K562 (cell line): ENCODE results near the gene VAC14. TPM values are rescaled to one million over a fixed set of nuclear protein-coding genes. Genes with fewer than 3 reads are reported as not detected.

ENCODE experiments used
- ATAC-seq: fragments of 200-7000 bp; cut with Tn5 transposase; 3 replicates; pipeline ENCODE4 v1.9.1; 2020; ENCODE audit warnings: moderate library complexity
- BruUV-seq: library from RNA; stranded (reverse); fragments of 400-500 nt; replicated peaks from 2 replicates; lab custom pipeline; 2021; lab: Mats Ljungman, UMichigan
- CTCF ChIA-PET: fragments of 300-600 bp; formaldehyde crosslinking; extraction: SDS; loops from one replicate; lab custom pipeline; 2021; ENCODE audit warnings: low intra/inter-chr PET ratio; lab: Yijun Ruan, JAX
- POLR2A ChIA-PET: fragments of 300-600, 350-650 bp; sonication (Branson Sonifier 250); formaldehyde crosslinking; extraction: SDS; loops from one replicate; lab custom pipeline; 2021; ENCODE audit warnings: antibody characterized with exemption, inconsistent platforms; lab: Yijun Ruan, JAX
- DNase-seq, 4 experiments: peaks; one replicate each; pipeline versions ENCODE4 v3.0.0 to v3.0.0-alpha.2; 2011 to 2018; ENCODE audit warnings: low spot score in 3 of 4, mixed read lengths in 3 of 4; ENCODE audit errors: extremely low read depth in 1 of 4
- FAIRE-seq: peaks from 2 replicates; lab custom pipeline; 2011; peaks lifted over from hg19 to GRCh38; lab: Jason Lieb, UNC
- H2AFZ ChIP-seq: 2 replicates; pipeline ENCODE4 v1.6.0; 2011; ENCODE audit warnings: low read depth, low read length, control low read depth, inconsistent platforms
- H3K27ac ChIP-seq: fragments of 200-600 bp; 3 replicates; pipeline ENCODE4 v1.8.0; 2011; ENCODE audit warnings: low read depth, mild to moderate bottlenecking, control low read depth, inconsistent platforms, low read length, moderate library complexity, mixed read lengths; ENCODE audit errors: extremely low read depth
- H3K27me3 ChIP-seq, 2 experiments: fragments of 300-600 bp in 1 of 2; 2 replicates in 1 of 2; 3 replicates in 1 of 2; pipeline versions ENCODE4 v1.6.0 to v1.8.0; 2011; ENCODE audit warnings: inconsistent platforms in 2 of 2, low read length in 2 of 2, mild to moderate bottlenecking in 1 of 2, mixed read lengths in 1 of 2, moderate library complexity in 1 of 2; ENCODE audit not compliant: control insufficient read depth in 2 of 2, insufficient read depth in 2 of 2
- H3K36me3 ChIP-seq: fragments of 300-600 bp; 3 replicates; pipeline ENCODE4 v1.8.0; 2011; ENCODE audit warnings: mild to moderate bottlenecking, low read length, inconsistent platforms; ENCODE audit not compliant: control insufficient read depth, insufficient read depth
- H3K4me1 ChIP-seq, 2 experiments: fragments of 200-600 bp in 1 of 2; replicated peaks in 1 of 2; 2 replicates in 1 of 2; 3 replicates in 1 of 2; pipeline versions ENCODE4 v1.5.1 to v1.8.0; 2011; ENCODE audit warnings: inconsistent platforms in 2 of 2, low read length in 2 of 2, mild to moderate bottlenecking in 1 of 2, mixed read lengths in 1 of 2, moderate library complexity in 1 of 2; ENCODE audit not compliant: control insufficient read depth in 2 of 2, insufficient read depth in 2 of 2
- H3K4me2 ChIP-seq: 2 replicates; pipeline ENCODE4 v1.6.1; 2011; ENCODE audit warnings: low read length, control low read depth, inconsistent platforms, mixed read lengths; ENCODE audit not compliant: insufficient read depth
- H3K4me3 ChIP-seq: fragments of 200-600 bp; sonication (generic), shearing (Covaris generic); 2 replicates; pipeline ENCODE4 v1.5.1; 2016; ENCODE audit warnings: control low read depth, inconsistent platforms
- H3K79me2 ChIP-seq: fragments of 200-600 bp; 3 replicates; pipeline ENCODE4 v1.8.0; 2011; ENCODE audit warnings: low read length, inconsistent platforms; ENCODE audit not compliant: control insufficient read depth, insufficient read depth
- H3K9ac ChIP-seq, 2 experiments: 2 replicates each; pipeline versions ENCODE4 v1.6.0 to v1.6.1; 2011; ENCODE audit warnings: low read depth in 2 of 2, low read length in 2 of 2, control low read depth in 1 of 2, inconsistent platforms in 1 of 2, mild to moderate bottlenecking in 1 of 2, mixed read lengths in 1 of 2; ENCODE audit not compliant: insufficient read depth in 1 of 2
- H3K9me1 ChIP-seq: one replicate; pipeline ENCODE4 v1.6.0; 2011; ENCODE audit warnings: inconsistent platforms, mild to moderate bottlenecking, low read length, moderate library complexity; ENCODE audit not compliant: control insufficient read depth, insufficient read depth
- H3K9me3 ChIP-seq: replicated peaks from 2 replicates; pipeline ENCODE4 v1.5.1; 2011; ENCODE audit warnings: low read depth, low read length, inconsistent platforms; ENCODE audit not compliant: control insufficient read depth, insufficient read depth
- H4K20me1 ChIP-seq: replicated peaks from 2 replicates; pipeline ENCODE4 v1.6.1; 2011; ENCODE audit warnings: low read length, inconsistent platforms, mixed read lengths; ENCODE audit not compliant: control insufficient read depth, insufficient read depth
- BACH1 ChIP-seq: fragments of 200-800 bp; sonication (Bioruptor generic); IDR thresholded peaks from 2 replicates; pipeline ENCODE4 v1.6.1; 2016; ENCODE audit warnings: missing genetic modification characterization, missing compliant biosample characterization
- BRD9 ChIP-seq: fragments of 450-650 bp; IDR thresholded peaks from 2 replicates; pipeline ENCODE4 v1.6.1; 2018; ENCODE audit warnings: low read depth; ENCODE audit not compliant: partially characterized antibody
- GABPA ChIP-seq: fragments of 200-800 bp; sonication (Bioruptor generic); conservative IDR thresholded peaks from 2 replicates; pipeline ENCODE4 v1.6.1; 2016; ENCODE audit warnings: low read depth, missing genetic modification characterization, missing compliant biosample characterization
- ZKSCAN3 ChIP-seq: fragments of 250-450 bp; sonication (Bioruptor Pico); IDR thresholded peaks from 2 replicates; pipeline ENCODE4 v1.4.0; 2020
- whole genome bisulfite sequencing: fragments of 100-300 bp; shearing (Covaris generic); methylation state at CpG from one replicate; pipeline ENCODE4 v1.1.6; 2016; ENCODE audit warnings: low coverage, mixed read lengths; ENCODE audit not compliant: insufficient coverage; ENCODE audit errors: missing lambda C conversion rate; 5-methylcytosine and 5-hydroxymethylcytosine counted together
- in situ Hi-C: fragments of 300-500 bp; cut with MboI; formaldehyde crosslinking; loops from 4 replicates; pipeline ENCODE4 v1.15.0; 2018; ENCODE audit warnings: inconsistent platforms, mixed read lengths
- intact Hi-C: fragments of 100-400 bp; cut with micrococcal nuclease; formaldehyde crosslinking; loops from 2 replicates; pipeline ENCODE4 v1.14.2; 2022
- polyA plus RNA-seq, 8 experiments: library from polyadenylated mRNA; depleted of rRNA in 4 of 8; stranded (reverse) in 5 of 8; unstranded in 3 of 8; fragments of >200 nt; fragmentation: Nextera tagmentation in 2 of 8; fragmentation: Illumina TruSeq in 1 of 8; extraction: Ambion mirVana in 2 of 8; extraction: Trizol in 1 of 8; gene quantifications; 2 replicates each; pipeline versions ENCODE4 v1.2.1 to v1.2.3, GENCODE V29; 2011 to 2014; ENCODE audit warnings: inconsistent platforms in 1 of 8, missing spikeins in 1 of 8
- total RNA-seq, 7 experiments: library from RNA; depleted of rRNA in 6 of 7; stranded (reverse); fragments of >200 nt in 6 of 7; fragmentation: Illumina TruSeq in 2 of 7; extraction: Trizol in 2 of 7; gene quantifications; 2 replicates each; pipeline versions ENCODE4 v1.2.1 to v1.2.3, GENCODE V29; 2011 to 2021; ENCODE audit warnings: low replicate concordance in 1 of 7
- TF ChIP-seq, protein P1 (sequence below): sonication (generic); formaldehyde crosslinking; IDR thresholded peaks from 2 replicates; pipeline ENCODE4 v1.8.1; 2022; ENCODE audit warnings: missing genetic modification reagents

VAC14 gene
- total and polyA plus RNA-seq, 9 of the 15 experiments (the other 6 are each of a cell fraction or from before 2014, with no cell fraction given): 1.3 to 41.6 (median 26.6) TPM

GRCh38 chr16:70701036-70701435, 99.9 kb downstream of the VAC14 start:
- no peaks in the 10 kb centered on the region for H3K9me3 ChIP-seq
- H3K9ac ChIP-seq: peak overlapping the region in 1 of 2 experiments; percentile 83; a peak in 2 of 4 replicates
- no peak for FAIRE-seq
- peaks cover 9 to 78% of the 10 kb centered on the region in 2 experiments; a peak in 4 of 5 replicates for H3K4me1 ChIP-seq
- no peak for ATAC-seq
- peaks cover 14% of the 10 kb centered on the region; the same call in 1 of the 3 replicates for H3K36me3 ChIP-seq
- H3K27ac ChIP-seq: no peak overlapping the region
- in situ Hi-C loops: no loop called here
- intact Hi-C loops: no loop called here
- TF ChIP-seq BRD9 (no peak), ZKSCAN3 (no peak), GABPA (tag) (no peak), BACH1 (tag) (no peak)
- TF ChIP-seq, protein P1, sequence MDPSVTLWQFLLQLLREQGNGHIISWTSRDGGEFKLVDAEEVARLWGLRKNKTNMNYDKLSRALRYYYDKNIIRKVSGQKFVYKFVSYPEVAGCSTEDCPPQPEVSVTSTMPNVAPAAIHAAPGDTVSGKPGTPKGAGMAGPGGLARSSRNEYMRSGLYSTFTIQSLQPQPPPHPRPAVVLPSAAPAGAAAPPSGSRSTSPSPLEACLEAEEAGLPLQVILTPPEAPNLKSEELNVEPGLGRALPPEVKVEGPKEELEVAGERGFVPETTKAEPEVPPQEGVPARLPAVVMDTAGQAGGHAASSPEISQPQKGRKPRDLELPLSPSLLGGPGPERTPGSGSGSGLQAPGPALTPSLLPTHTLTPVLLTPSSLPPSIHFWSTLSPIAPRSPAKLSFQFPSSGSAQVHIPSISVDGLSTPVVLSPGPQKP: no peak
- no TSS peak for BruUV-seq
- ChIA-PET POLR2A (interaction anchor here (0.6 to 0.7 kb wide), 2 partner anchors 9 to 46 kb away, joined by 3 read pairs; no protein-coding TSS in a partner anchor), CTCF (no interaction called here)
- peaks cover 4% of the 10 kb centered on the region for H3K9me1 ChIP-seq
- no peak overlapping the region for H2AFZ ChIP-seq
- H3K4me3 ChIP-seq: no peak overlapping the region
- no peaks in the 10 kb centered on the region for H3K79me2 ChIP-seq
- no peaks in the 10 kb centered on the region for H3K27me3 ChIP-seq
- DNase-seq: no peak
- no peaks in the 10 kb centered on the region for H4K20me1 ChIP-seq
- no peak overlapping the region for H3K4me2 ChIP-seq
- WGBS: 50% methylated on average over 3 of the region's 3 CpGs
